H1 (cell line): Measurements from ENCODE around the gene COX19. TPM values are rescaled to one million over a fixed set of nuclear protein-coding genes. Genes with fewer than 3 reads are reported as not detected.

ENCODE experiments used
- CTCF ChIA-PET: fragments of 300-600 bp; sonication (Branson Sonifier 250); formaldehyde crosslinking; loops from one replicate; lab custom pipeline; 2021; ENCODE audit not compliant: partially characterized antibody; lab: Charles Lee
- POLR2A ChIA-PET: fragments of 300-600 bp; sonication (Branson Sonifier 250); formaldehyde crosslinking; loops from one replicate; lab custom pipeline; 2021; ENCODE audit warnings: inconsistent platforms; ENCODE audit not compliant: partially characterized antibody; lab: Charles Lee
- DNase-seq, 2 experiments: peaks; one replicate each; pipeline versions ENCODE4 v3.0.0 to v3.0.0-alpha.2; 2010 to 2022; ENCODE audit warnings: low spot score in 2 of 2, low read depth in 1 of 2, mixed read lengths in 1 of 2
- FAIRE-seq: peaks from 2 replicates; lab custom pipeline; 2011; peaks lifted over from hg19 to GRCh38; lab: Jason Lieb, UNC
- H2AFZ ChIP-seq: 2 replicates; pipeline ENCODE4 v1.8.1; 2012; ENCODE audit warnings: low read length, inconsistent platforms
- H2AK5ac ChIP-seq: 2 replicates; pipeline ENCODE4 v1.6.1; 2013; ENCODE audit warnings: low read depth, low read length
- H2BK120ac ChIP-seq: replicated peaks from 2 replicates; pipeline ENCODE3; 2013; ENCODE audit warnings: low read depth, low read length, inconsistent platforms
- H2BK12ac ChIP-seq: 2 replicates; pipeline ENCODE4 v1.6.1; 2013; ENCODE audit warnings: low read depth, low read length
- H2BK15ac ChIP-seq: 2 replicates; pipeline ENCODE4 v1.6.1; 2013; ENCODE audit warnings: low read length
- H2BK20ac ChIP-seq: 2 replicates; pipeline ENCODE4 v1.6.1; 2013; ENCODE audit warnings: low read length
- H2BK5ac ChIP-seq: 2 replicates; pipeline ENCODE4 v1.6.1; 2013; ENCODE audit warnings: low read depth, low read length
- H3K14ac ChIP-seq: 2 replicates; pipeline ENCODE4 v1.6.1; 2013; ENCODE audit warnings: inconsistent platforms; ENCODE audit not compliant: insufficient read length
- H3K18ac ChIP-seq: 2 replicates; pipeline ENCODE4 v1.6.1; 2013; ENCODE audit warnings: low read length; ENCODE audit errors: extremely low read depth
- H3K23ac ChIP-seq: 2 replicates; pipeline ENCODE4 v1.6.1; 2013; ENCODE audit warnings: inconsistent platforms; ENCODE audit not compliant: insufficient read length
- H3K23me2 ChIP-seq: 2 replicates; pipeline ENCODE4 v1.6.1; 2013; ENCODE audit warnings: low read depth, low read length
- H3K27ac ChIP-seq: 2 replicates; pipeline ENCODE4 v1.6.1; 2011; ENCODE audit warnings: low read depth, low read length, inconsistent platforms
- H3K27me3 ChIP-seq, 4 experiments: replicated peaks in 1 of 4; 1 replicate in 1 of 4; 2 replicates in 3 of 4; pipeline versions ENCODE4 v1.6.1 to v1.8.1; 2011 to 2013; ENCODE audit warnings: low read length in 3 of 4, mild to moderate bottlenecking in 3 of 4, inconsistent platforms in 2 of 4, mixed read lengths in 2 of 4, moderate library complexity in 1 of 4; ENCODE audit not compliant: control insufficient read depth in 3 of 4, insufficient read depth in 3 of 4; ENCODE audit errors: extremely low read depth in 1 of 4
- H3K36me3 ChIP-seq, 4 experiments: 2 replicates each; pipeline versions ENCODE4 v1.6.1 to v1.8.1; 2011 to 2013; ENCODE audit warnings: mild to moderate bottlenecking in 4 of 4, low read length in 3 of 4, moderate library complexity in 2 of 4, control low read depth in 1 of 4, inconsistent platforms in 1 of 4; ENCODE audit not compliant: insufficient read depth in 4 of 4, control insufficient read depth in 2 of 4
- H3K4ac ChIP-seq: replicated peaks from 2 replicates; pipeline ENCODE3; 2013; ENCODE audit warnings: low read length, low read depth, mixed read lengths, inconsistent platforms; ENCODE audit not compliant: insufficient read length
- H3K4me1 ChIP-seq, 4 experiments: replicated peaks in 1 of 4; 1 replicate in 1 of 4; 2 replicates in 3 of 4; pipeline versions ENCODE4 v1.6.1 to v1.8.1; 2011 to 2013; ENCODE audit warnings: low read length in 3 of 4, inconsistent platforms in 2 of 4, mixed read lengths in 1 of 4; ENCODE audit not compliant: insufficient read depth in 4 of 4, control insufficient read depth in 3 of 4
- H3K4me2 ChIP-seq, 2 experiments: 2 replicates each; pipeline versions ENCODE4 v1.6.1 to v1.8.1; 2011 to 2013; ENCODE audit warnings: low read depth in 2 of 2, low read length in 2 of 2, control low read depth in 1 of 2, inconsistent platforms in 1 of 2, mild to moderate bottlenecking in 1 of 2; ENCODE audit not compliant: insufficient read depth in 1 of 2
- H3K4me3 ChIP-seq, 4 experiments: fragments of 200-600, 300-600 bp in 1 of 4; sonication (generic), shearing (Covaris generic), sonication (Bioruptor Twin) in 1 of 4; 2 replicates each; pipeline versions ENCODE4 v1.5.1 to v1.8.1; 2011 to 2016; ENCODE audit warnings: low read length in 4 of 4, low read depth in 3 of 4, control low read depth in 2 of 4, inconsistent platforms in 2 of 4, mild to moderate bottlenecking in 2 of 4, mixed read lengths in 1 of 4, moderate library complexity in 1 of 4; ENCODE audit not compliant: insufficient read depth in 2 of 4; ENCODE audit errors: extremely low read depth in 1 of 4
- H3K56ac ChIP-seq: replicated peaks from 2 replicates; pipeline ENCODE3; 2013; ENCODE audit warnings: low read depth, mild to moderate bottlenecking, mixed read lengths, low read length, inconsistent platforms; ENCODE audit not compliant: insufficient read length
- H3K79me1 ChIP-seq: 2 replicates; pipeline ENCODE4 v1.6.1; 2013; ENCODE audit warnings: low read depth, low read length, control low read depth
- H3K79me2 ChIP-seq, 2 experiments: 2 replicates each; pipeline versions ENCODE4 v1.6.1 to v1.8.1; 2012 to 2013; ENCODE audit warnings: low read length in 2 of 2, mild to moderate bottlenecking in 2 of 2, inconsistent platforms in 1 of 2; ENCODE audit not compliant: insufficient read depth in 2 of 2, control insufficient read depth in 1 of 2
- H3K9ac ChIP-seq, 4 experiments: replicated peaks in 1 of 4; 1 replicate in 1 of 4; 2 replicates in 3 of 4; pipeline versions ENCODE4 v1.6.1 to v1.8.1; 2011 to 2013; ENCODE audit warnings: low read depth in 3 of 4, low read length in 3 of 4, control low read depth in 2 of 4, mild to moderate bottlenecking in 2 of 4, moderate library complexity in 2 of 4, inconsistent platforms in 1 of 4; ENCODE audit errors: extremely low read depth in 1 of 4
- H3K9me3 ChIP-seq, 2 experiments: 2 replicates each; pipeline versions ENCODE4 v1.6.1 to v1.8.1; 2012 to 2013; ENCODE audit warnings: mild to moderate bottlenecking in 2 of 2, moderate library complexity in 2 of 2, control low read depth in 1 of 2, inconsistent platforms in 1 of 2, low read depth in 1 of 2, low read length in 1 of 2, mixed read lengths in 1 of 2; ENCODE audit not compliant: insufficient read depth in 2 of 2
- H4K20me1 ChIP-seq, 2 experiments: replicated peaks in 1 of 2; 2 replicates each; pipeline versions ENCODE3 to v1.8.1; 2011 to 2013; ENCODE audit warnings: inconsistent platforms in 2 of 2, low read length in 2 of 2, mild to moderate bottlenecking in 1 of 2; ENCODE audit not compliant: insufficient read depth in 2 of 2, control insufficient read depth in 1 of 2
- H4K5ac ChIP-seq: 2 replicates; pipeline ENCODE4 v1.6.1; 2013; ENCODE audit warnings: low read length, low read depth, mixed read lengths, inconsistent platforms; ENCODE audit not compliant: insufficient read length
- H4K8ac ChIP-seq: 2 replicates; pipeline ENCODE4 v1.8.0; 2013; ENCODE audit warnings: mild to moderate bottlenecking, moderate library complexity, low read length, inconsistent platforms; ENCODE audit not compliant: insufficient read depth; ENCODE audit errors: extremely low read depth
- H4K91ac ChIP-seq: replicated peaks from 2 replicates; pipeline ENCODE3; 2013; ENCODE audit warnings: low read length, mixed read lengths, inconsistent platforms; ENCODE audit not compliant: insufficient read length
- GABPA ChIP-seq: IDR thresholded peaks from 2 replicates; pipeline ENCODE4 v1.6.1; 2011; ENCODE audit warnings: mild to moderate bottlenecking, low read length, moderate library complexity, borderline replicate concordance; ENCODE audit not compliant: insufficient read depth
- JUND ChIP-seq: IDR thresholded peaks from 2 replicates; pipeline ENCODE4 v1.6.1; 2011; ENCODE audit warnings: mild to moderate bottlenecking, improper control_type of control experiment, low read length
- WGBS, 2 experiments: shearing (Covaris generic) in 1 of 2; methylation state at CpG; one replicate each; pipeline versions ENCODE4 v1.1.6 to v1.1.7; 2013 to 2015; ENCODE audit warnings: low lambda C conversion rate in 2 of 2, mixed read lengths in 2 of 2, inconsistent platforms in 1 of 2, low coverage in 1 of 2, missing lambda C conversion rate in 1 of 2; ENCODE audit not compliant: insufficient replicate concordance in 2 of 2, insufficient coverage in 1 of 2, insufficient read length in 1 of 2; ENCODE audit errors: extremely low coverage in 1 of 2, missing lambda C conversion rate in 1 of 2; 5-methylcytosine and 5-hydroxymethylcytosine counted together
- polyA plus RNA-seq, 7 experiments: library from polyadenylated mRNA; depleted of rRNA in 3 of 7; stranded (reverse) in 5 of 7; unstranded in 2 of 7; fragments of >200 nt in 5 of 7; fragments of 200-250 nt in 2 of 7; gene quantifications; 1 replicate in 5 of 7; 2 replicates in 1 of 7; 4 replicates in 1 of 7; pipeline versions ENCODE4 v1.2.1 to v1.2.3, GENCODE V29; 2011 to 2013; ENCODE audit warnings: missing spikeins in 2 of 7, mixed read lengths in 2 of 7
- total RNA-seq: library from RNA; stranded (reverse); fragmentation: NEBNext Ultra II Directional; extraction: Animal tissue kit (Norgen Biotek cat#: 25700); gene quantifications from 2 replicates; pipeline ENCODE4 v1.2.1, GENCODE V29; 2021

Gene COX19
- total and polyA plus RNA-seq, 2 of the 8 experiments (the other 6 are each of a cell fraction or from before 2014, with no cell fraction given), result 3.9 to 7.9 TPM

- Histone ChIP-seq H3K79me2 (no peaks in the 10 kb centered on the region), H3K18ac (no peak overlapping the region), H3K14ac (no peak overlapping the region), H3K27me3 (no peaks in the 10 kb centered on the region; a peak in 1 of 7 replicates), H3K56ac (no peak overlapping the region), H2AK5ac (no peak overlapping the region), H3K4me1 (no peaks in the 10 kb centered on the region; a peak in 3 of 7 replicates), H3K4me2 (no peak overlapping the region), H4K91ac (no peak overlapping the region), H3K23ac (no peak overlapping the region), H3K79me1 (no peaks in the 10 kb centered on the region), H3K27ac (no peak overlapping the region), H3K9me3 (no peaks in the 10 kb centered on the region), H2BK15ac (no peak overlapping the region), H3K36me3 (no peaks in the 10 kb centered on the region), H2BK5ac (no peak overlapping the region), H4K20me1 (no peaks in the 10 kb centered on the region), H2BK120ac (no peak overlapping the region), H3K4ac (no peak overlapping the region), H2BK20ac (no peak overlapping the region), H3K9ac (no peak overlapping the region), H4K8ac (no peak overlapping the region), H4K5ac (no peak overlapping the region), H2BK12ac (no peak overlapping the region), H2AFZ (no peak overlapping the region), H3K23me2 (no peaks in the 10 kb centered on the region), H3K4me3 (no peak overlapping the region)
- TF ChIP-seq GABPA (no peak), JUND (peak; percentile 51)
- POLR2A ChIA-PET, result interaction anchor here (1.1 kb wide), 1 partner anchor 9 kb away, joined by 3 read pairs; no protein-coding TSS in a partner anchor
- DNase-seq, result no peak
- no peak for FAIRE-seq
- 89% methylated on average over 22 of the region's 22 CpGs; no CpG with 5 or more reads in 1 of the 2 experiments for WGBS, 2 experiments
- CTCF ChIA-PET, result no interaction called here
Observed at GRCh38 chr7:936386-937054, 38.8 kb downstream of the COX19 start.
